ENCODE results near the gene CCDC88A. TPM values are rescaled to one million over a fixed set of nuclear protein-coding genes. Genes with fewer than 3 reads are reported as not detected.

The CCDC88A gene
- total RNA-seq, 1 donor from 2014 or later: 51.0 TPM

DNA sequence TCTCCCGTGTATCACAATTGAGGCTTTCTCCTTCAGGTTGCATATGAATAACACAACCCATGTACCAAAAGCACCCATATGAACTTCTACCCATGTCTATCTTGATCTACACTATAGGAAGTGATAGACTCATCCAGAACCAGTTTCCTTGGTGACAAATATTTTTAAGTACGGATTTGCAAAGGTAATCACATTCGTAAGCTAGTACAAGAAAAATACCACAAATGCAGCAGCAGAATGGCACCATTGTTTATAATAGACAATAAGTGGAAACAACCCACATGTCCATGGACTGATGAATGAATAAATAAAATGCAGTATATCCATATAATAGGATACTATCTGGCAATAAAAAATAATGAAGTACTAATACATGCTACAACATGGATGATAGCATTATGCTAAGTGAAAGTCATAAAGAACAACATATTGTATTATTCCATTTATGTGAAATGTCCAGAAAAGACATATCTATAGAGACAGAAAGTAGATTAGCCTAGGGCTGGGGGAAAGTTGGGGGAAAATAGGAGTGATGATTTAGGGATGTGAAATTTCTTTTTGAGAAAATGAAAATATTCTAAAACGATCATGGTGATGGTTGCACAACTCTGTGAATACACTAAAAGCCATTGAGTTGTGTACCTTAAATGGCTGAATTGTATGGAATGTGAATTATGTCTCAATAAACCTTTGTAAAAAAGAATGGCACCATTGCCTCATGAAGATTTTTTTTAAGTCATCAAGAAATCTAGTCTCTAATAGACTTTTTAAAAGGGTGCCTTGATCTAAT, 3.4 kb upstream of the CCDC88A start:
- no peak for DNase-seq (ENCODE audit: low spot score)

DNA sequence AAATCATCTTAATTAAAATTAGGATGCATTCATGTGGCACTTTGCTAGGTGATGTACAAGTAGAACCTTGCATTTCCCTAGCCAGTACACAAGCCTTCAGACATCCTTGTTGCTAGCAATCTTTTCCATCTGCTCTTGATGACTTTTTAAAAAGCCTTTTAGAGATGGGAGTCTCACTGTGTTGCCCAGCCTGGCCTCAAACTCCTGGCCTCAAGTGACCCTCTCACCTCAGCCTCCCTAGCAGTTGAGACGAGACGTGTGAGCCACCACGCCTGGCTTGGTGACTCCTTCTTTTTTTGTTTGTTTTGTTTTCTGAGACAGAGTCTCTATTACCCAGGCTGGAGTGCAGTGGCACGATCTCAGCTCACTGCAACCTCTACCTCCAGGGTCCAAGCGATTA, 1.7 kb upstream of the CCDC88A start:
- no peak for DNase-seq (ENCODE audit: low spot score)

DNA sequence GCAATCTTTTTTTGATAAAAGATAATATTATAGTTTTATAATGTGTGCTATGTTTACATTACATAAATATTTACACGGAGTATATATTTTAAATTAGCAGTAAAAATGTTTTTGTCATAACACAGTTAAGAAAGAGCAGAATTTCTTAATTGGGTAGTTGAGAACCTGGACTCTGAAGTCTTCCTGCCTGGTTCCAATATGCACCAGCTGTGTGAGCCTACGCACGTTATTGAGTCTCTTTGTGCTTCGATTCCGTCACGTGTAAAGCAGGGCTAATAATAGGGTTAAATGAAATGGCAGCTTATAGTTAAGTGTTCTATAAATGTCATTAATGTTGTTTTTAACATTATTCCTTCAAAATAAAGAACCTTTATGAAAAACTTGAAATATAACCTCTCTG, 1.2 kb upstream of the CCDC88A start:
- DNase-seq (ENCODE audit: low spot score): no peak

DNA sequence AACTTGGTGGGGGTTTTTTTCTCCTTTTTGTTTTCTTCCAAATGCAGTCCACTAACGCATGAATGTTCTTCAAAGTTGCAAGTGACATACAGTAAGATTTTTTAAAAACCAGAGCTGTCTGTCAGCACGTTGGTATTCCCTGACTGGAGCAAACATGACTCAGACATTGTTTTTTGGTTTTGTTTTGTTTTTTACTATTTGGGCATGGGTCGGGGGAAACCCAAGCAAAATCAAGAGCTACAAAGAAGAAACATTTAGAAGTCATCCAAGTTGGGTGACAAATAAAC, 726 bp upstream of the CCDC88A start:
- no peak for DNase-seq (ENCODE audit: low spot score)

DNA sequence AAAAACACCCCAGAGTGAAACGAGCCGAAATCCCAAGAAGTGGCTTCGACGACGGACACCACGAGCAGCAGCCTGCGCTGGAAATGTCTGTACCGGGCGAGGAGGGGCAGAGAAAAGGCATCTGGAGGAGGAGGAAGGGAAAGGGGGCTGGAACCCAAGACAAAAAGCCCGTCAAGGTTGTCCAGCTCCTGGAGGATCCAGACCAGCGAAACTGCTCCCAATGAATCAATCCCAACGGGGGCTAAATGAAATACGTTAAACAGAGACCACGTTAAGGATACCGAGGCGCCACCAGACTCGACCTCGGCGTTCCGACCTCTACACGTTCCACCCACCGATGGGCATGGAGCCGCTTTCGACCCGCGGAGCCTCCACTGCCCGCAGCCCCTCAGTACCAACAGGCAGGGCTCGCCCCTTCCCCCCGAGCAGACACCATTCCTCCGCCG, 400 bp downstream of the CCDC88A start:
- no peak for DNase-seq (ENCODE audit: low spot score)

DNA sequence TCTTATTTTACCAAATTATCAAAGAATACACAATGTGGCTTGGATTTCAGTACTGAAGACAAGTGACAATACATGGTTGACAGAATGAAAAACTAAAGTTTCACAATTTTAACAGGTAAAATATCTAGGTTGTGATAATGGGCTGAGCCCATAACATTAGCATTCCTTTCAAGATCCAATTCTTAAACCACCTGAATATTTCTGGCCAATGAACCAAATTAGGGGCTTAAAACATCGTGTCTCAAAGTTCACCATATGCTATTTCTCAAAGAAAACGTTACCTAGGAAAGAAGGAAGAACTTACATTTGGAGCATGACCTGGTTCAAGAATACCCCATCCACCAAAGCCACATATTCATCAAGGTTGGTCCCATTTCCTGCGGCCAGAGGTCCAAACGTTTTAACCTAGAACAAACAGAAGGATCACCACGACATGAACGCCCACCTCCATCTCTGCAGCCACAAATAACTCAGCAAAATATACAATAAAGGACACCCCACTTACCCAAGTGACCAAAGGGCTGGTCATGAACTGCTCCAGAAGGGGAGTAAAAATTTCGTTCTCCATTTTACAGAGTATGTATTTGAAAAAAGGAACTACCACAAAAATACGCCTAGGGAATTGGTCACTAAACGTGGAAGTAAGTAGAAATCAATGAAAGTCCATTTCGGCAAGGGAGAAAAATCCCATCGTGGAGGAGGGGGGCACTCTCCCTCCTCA, 984 bp downstream of the CCDC88A start:
- no peak for DNase-seq (ENCODE audit: low spot score)

DNA sequence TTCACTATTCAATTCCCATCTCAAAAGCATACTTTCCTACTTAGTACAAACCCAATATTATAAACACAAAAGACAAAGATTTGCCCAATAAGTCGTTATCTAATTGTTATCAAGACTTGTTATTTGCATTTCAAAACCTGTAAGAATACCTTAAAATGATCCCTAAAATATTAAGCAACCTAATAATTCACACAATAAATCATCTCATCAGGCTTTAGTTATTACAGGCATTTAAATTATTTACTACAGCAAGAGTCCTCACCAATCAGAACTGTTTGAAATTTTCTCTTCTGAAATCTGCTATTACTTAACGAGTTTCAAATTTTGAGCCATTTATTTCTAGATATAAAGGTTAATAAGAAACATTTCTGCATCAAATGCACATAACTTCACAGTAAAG, 1.6 kb downstream of the CCDC88A start:
- no peak for DNase-seq (ENCODE audit: low spot score)

DNA sequence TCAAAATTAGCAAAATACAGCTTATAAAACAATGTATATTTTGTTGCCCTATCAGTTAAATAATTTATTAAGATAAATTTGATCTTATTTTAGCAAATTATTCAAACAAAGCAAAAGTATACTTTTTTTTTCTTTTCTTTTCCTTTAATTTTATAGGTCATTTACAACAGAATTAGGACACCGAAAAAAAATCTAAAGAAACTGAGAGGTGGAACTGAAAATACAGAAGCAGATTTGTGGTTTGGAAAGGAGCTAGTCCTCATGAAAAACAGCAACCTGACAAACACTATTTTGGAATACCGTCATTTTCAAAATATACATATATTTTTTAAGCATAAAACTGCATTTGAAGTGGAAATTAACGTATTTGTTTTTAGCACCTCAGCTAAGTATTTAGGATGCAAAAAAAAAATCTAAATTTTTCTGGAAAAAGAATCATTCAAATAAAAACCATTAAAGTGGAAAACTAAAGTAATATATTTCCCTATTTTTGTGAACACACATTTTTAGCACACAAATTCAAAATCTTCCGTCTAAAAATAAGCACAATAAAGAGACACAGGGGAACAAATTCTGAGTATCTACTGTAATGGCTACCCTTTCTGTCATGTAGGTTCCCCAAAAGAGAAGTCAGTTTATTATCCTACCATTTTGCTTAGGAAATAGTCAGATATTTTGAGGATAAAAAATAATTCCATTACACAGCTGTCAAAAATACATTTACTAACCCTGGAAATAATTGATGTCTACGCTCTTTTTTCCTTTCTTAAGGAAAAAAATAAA, 2.7 kb downstream of the CCDC88A start:
- DNase-seq (ENCODE audit: low spot score): no peak

DNA sequence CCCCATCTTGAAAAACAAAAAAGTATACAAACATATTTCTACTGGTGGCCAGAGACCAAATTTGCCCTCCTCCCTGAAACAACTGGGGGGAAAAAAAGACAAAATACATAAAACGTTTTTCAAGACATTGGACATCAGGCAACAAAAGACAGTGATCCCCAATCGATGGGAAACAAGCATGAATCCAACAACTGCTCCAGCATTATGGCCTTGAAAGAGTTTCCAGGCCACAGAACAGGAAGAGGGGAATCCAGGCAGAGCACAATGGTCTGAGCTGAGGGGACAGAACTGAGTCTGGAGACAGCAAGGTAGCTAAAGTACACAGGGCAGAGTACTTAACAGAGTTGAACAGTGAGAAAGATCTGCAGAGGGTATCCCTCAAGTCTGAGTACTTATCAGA, 4.4 kb downstream of the CCDC88A start:
- DNase-seq (ENCODE audit: low spot score): no peak

DNA sequence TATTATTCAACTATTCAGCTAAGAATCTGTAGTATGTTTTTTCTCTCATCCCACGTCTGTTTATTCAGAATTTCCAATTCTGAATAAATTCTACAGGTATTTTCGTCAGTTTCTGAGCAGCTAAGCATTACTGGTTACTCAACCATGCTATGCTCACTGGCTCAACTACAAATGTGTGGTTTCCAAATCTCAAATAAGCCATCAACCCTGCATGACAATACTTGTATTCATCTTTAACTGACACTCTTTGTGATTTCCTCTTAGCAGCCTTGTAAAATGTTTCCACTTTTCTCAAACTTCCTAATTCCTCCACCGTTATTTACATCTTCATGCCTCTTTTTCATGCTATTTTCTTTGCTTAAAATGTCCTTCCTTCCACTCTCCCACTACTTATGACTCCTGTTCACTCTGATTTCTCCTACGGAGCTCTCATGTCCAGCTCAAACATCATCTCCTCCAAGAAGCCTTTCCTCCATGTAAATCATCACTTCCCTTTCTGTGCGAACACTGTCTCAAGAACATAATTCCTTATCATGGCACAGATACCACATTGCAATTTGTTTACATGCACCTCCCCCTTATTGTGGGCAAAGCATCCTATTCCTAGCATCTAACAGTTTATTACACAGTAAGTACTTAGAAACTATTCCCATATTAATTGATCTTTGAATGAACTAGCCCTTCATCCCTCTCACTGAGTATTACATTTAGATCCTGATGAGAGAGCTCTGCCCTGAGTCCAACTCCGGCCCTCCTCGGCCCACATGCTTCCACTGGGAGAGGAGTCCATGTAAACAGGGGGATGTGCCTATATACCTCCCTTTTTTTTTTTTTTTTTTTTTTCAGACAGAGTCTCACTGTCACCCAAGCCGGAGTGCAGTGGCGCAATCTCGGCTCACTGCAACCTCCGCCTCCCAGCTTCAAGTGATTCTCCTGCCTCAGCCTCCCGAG, 10.5 kb downstream of the CCDC88A start:
- DNase-seq (ENCODE audit: low spot score): no peak

DNA sequence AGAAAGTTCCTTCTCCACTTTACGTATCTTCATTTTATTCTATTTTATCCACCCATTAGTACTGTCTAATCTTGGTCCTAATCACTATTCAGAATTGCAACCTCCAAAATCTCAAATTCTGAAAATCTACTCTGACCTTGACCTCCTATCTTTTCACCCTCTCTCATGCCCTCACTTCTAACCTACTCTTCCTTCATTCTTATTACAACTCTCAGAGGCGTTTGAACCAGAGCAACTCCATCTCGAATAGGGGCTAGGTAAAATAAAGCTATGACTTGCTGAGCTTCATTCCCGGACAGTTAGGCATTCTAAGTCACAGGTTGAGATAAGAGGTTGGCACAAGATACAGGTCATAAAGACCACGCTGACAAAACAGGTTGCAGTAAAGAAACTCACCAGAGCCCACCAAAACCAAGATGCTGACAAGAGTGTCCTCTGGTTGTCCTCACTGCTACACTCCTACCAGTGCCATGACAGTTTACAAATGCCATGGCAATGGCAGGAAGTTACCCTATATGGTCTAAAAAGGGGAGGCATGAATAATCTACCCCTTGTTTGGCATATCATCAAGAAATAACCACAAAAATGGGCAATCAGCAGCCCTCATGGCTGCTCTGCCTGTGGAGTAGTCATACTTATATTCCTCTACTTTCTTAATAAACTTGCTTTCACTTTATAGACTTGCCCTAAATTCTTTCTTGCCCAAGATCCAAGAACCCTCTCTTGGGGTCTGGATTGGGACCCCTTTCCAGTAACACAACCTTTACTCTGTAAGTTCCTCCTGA, 11.4 kb downstream of the CCDC88A start:
- no peak for DNase-seq (ENCODE audit: low spot score)

DNA sequence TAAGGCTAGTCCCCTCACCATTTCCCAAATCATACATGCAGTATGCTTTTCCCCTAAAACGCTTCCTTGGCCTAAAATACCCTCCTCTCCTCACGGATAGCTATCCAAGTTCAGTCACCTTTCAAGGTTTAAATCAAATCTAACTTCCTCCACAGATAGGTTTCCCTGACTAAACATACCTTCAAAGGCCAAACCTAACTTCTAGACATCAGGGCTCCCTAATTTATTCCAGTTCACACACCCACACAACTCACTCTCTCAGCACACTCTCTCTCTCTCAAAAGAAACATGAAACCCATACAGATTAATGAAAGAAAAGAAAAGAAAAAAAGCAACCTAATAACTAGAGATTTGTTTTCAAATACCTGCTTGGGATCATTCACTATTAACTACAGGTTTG, 14.5 kb downstream of the CCDC88A start:
- DNase-seq (ENCODE audit: low spot score): no peak

DNA sequence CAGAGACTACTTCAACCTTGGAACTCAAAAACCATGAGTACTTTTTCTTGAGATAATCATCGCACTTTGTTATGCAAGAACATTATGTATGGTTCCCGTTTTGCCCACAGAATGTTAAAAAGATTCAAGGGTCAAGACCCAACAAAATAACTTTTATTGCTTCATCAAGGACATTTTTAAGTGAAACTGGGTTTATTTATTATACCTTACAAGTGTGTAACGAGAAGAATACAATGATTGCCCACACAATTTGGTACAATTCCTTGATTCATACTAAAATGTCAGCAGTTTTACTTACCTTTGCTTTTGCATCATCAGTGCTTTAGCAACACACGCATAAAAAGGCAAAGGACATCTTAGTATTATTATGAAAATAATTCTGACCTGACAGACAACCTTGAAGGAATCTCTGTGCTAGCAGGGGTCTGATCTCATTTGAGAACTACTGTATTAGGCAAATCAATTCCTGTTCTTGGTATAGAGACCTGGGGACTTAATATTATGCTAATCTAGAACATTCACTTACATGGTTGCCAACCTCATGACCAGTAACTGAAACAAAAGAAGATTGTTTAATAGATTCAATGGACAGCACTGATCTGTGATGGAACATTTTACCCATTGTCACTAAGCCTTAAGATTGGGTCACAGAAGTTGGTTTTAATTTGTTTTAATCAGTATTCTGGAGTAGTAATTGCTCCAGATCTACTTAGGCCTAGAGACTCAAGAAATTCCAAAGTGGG, 16.2 kb downstream of the CCDC88A start:
- DNase-seq (ENCODE audit: low spot score): no peak

DNA sequence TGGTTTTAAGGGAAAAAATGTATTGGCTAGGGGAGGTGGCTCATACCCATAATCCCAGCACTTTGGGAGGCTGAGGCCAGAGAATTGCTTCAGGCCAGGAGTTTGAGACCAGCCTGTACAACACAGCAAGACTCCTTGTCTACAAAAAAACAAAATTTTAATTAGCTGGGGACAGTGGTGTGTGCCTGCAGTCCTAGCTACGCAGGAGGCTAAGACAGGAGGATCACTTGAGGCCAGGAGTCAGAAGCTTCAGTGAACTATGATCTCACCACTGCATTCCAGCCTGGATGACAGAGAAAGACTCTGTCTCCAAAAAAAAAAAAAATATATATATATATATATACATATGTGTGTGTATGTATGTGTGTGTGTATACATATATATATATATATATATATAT, 18.5 kb downstream of the CCDC88A start:
- DNase-seq (ENCODE audit: low spot score): no peak

DNA sequence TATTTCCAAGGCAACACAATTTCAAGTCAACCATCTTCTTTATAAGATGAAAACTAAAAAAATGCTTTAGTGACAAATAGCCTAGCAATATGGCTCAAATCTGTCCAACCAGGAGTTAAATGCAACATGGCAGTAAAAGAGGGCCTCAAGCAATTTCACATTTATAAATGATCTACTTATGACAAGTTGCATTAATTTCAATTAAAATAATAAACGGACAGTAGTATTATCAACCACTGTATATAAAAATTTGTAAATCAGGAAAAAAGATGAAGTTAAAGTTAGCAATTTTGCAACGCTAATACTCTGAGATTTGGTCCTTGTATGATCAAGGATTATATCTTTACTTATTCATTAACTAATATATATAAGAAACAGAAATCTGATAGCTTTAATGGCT, 19.3 kb downstream of the CCDC88A start:
- DNase-seq (ENCODE audit: low spot score): no peak

DNA sequence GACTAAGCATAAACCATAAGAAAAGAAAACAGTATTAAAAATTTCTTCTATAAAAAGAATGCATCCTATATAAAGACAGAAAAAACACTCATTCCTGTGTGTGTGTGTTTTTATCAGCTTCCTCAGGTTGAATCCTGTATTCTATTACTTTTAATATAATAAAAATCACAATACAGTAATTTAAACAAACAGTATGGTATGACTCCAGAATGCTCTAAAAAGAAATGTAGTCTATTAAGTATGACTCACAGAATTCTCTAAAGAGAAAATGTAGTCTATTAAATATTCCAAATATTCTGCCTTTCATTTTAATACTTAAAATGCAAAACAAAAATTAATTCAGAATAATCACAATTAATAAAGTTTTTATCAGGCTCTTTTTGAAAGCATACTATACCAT, 19.8 kb downstream of the CCDC88A start:
- DNase-seq (ENCODE audit: low spot score): no peak

DNA sequence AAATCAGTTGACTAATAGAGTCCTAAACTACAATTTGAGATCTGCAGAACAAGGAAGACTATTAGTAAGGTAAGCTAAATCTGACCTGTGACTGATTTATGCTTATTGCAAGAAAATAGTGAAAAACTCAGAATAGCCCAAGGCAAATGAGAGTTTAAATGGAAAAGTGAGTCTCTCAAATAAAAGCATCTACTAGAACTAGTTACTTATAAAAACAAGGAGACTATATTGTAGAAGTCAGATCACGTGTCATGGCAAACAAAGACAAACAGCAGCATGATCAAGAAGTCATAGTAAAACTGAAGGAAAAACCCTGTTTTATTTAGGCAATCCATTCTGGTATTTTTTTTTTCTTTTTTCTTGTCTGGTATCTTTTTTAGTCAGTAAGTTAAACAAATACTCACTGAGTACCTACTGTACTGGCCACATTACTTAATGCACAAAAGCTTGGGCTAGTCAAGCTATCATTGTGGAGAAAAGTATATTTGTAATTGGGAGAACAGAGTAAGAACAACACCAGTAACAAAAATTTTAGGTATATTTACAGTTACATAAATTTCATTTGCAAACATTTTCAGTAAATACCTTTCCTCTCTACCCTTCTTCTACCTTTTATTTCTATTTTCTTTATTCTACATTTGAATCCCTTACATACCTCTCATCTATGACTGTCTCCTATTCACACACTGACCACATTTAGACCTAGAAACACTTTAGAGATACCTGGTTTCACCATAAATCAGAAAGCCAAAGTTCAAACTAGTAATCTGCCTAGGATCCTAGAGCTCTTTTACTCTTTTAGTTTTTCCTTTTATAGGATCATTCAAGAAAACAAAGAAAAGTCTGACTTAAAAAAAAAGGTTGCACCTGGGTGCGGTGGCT, 23.7 kb downstream of the CCDC88A start:
- DNase-seq (ENCODE audit: low spot score): no peak

DNA sequence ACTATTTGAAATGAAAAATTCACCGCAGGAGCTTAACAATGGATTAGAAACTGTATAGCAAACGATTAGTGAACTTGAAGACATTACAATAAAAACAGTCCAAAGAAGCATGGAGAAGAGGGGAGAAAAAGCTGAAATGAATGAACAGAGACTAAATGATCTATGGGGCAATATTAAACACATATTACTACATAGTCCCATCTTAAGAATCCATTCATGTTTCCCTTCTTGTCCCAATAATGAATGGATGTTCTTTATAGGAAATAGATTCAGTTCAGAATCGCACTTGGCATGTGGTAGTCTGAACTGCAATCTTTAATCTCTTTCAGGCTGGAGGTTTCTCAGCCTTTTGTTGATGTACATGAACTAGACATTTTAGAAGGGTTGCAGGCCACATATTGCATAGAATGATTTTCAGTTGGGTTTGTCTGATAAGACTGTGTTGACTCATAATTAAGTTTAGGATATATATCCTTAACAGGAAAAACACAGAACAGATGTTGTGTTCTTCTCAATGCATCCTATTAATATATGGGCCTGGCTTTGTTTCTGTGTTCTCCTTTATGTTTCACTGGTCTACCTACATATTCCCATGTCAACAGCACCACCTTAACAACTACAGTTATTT, 27.9 kb downstream of the CCDC88A start:
- no peak for DNase-seq (ENCODE audit: low spot score)

DNA sequence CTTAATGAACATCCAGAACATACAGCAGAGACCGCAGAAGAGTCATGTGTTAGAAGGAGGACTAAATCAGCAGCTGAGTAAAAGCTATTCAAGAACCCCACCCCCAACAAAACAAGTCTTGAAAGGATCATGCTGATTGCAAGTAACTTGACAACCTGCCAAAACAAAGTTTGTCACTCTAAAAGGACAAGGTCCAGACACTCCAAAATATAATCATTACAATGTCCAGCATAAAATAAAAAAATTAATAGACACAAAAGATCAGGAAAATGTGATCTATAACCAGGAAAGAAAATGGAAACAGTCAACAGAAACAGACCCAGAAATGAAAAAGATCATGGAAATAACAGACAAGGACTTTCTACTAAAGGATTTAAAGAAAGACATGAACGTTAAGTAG, 28.5 kb downstream of the CCDC88A start:
- no peak for DNase-seq (ENCODE audit: low spot score)

All from ureter (tissue), 1 donor.